GM19035 (cell line): ENCODE data around the gene SLC11A1.

Source experiments
- ATAC-seq: cut with Tn5 transposase; IDR thresholded peaks from one replicate; pipeline ENCODE4 v1.9.1; 2021; ENCODE audit not compliant: unreplicated experiment

SLC11A1 gene

GRCh38 chr2:218392891-218393462 is 10.9 kb downstream of the SLC11A1 start:
- ATAC-seq, result no peak

- no peak for ATAC-seq
Observed at GRCh38 chr2:218393750-218394290, 11.7 kb downstream of the SLC11A1 start.

- no peak for ATAC-seq
Observed at GRCh38 chr2:218394298-218395089, 12.4 kb downstream of the SLC11A1 start.

GRCh38 chr2:218395090-218395444 is 13.0 kb downstream of the SLC11A1 start:
- ATAC-seq, result no peak

GRCh38 chr2:218395456-218395825 is 13.4 kb downstream of the SLC11A1 start:
- no peak for ATAC-seq

- peak; percentile 40 for ATAC-seq
Observed at GRCh38 chr2:218395826-218396687, 14.0 kb downstream of the SLC11A1 start.

- ATAC-seq, result no peak
Observed at GRCh38 chr2:218396688-218397462, 14.8 kb downstream of the SLC11A1 start.

GRCh38 chr2:218397463-218397819 is 15.4 kb downstream of the SLC11A1 start:
- no peak for ATAC-seq

GRCh38 chr2:218397820-218398436 is 15.9 kb downstream of the SLC11A1 start:
- ATAC-seq, result peak; percentile 14

- ATAC-seq, result peak; percentile 23
Observed at GRCh38 chr2:218398437-218399390, 16.6 kb downstream of the SLC11A1 start.

- ATAC-seq, result peak; percentile 41
Observed at GRCh38 chr2:218399391-218400166, 17.5 kb downstream of the SLC11A1 start, which contains the start of gene CTDSP1. TSS of gene CTDSP1 (plus strand) at chr2:218399868. CDS start at chr2:218400091, 223 bp downstream.

GRCh38 chr2:218400167-218400929 is 18.3 kb downstream of the SLC11A1 start:
- ATAC-seq, result no peak

- ATAC-seq, result no peak
Observed at GRCh38 chr2:218400930-218401881, 19.1 kb downstream of the SLC11A1 start.

- ATAC-seq, result no peak
Observed at GRCh38 chr2:218401890-218402289, 19.8 kb downstream of the SLC11A1 start.

GRCh38 chr2:218402491-218402901 is 20.4 kb downstream of the SLC11A1 start:
- ATAC-seq, result no peak

GRCh38 chr2:218402911-218403411 is 20.9 kb downstream of the SLC11A1 start:
- no peak for ATAC-seq
